NOMO-1 treated with dmso at 0.1 percent for 144 hours (cell line): ENCODE results near the gene AGRN.
A peak's percentile ranks its signal among the peaks of the same experiment; 100 is the strongest.

Experiments used
- DNase-seq: peaks from one replicate; lab custom pipeline; 2025; ENCODE audit not compliant: unreplicated experiment; lab: John Stamatoyannopoulos, UW

AGRN gene

GRCh38 chr1:1033731-1034438, 14.0 kb downstream of the AGRN start:
- no peak for DNase-seq

- DNase-seq, result no peak
Observed at GRCh38 chr1:1034439-1034781, 14.5 kb downstream of the AGRN start.

GRCh38 chr1:1035291-1035943, 15.5 kb downstream of the AGRN start:
- DNase-seq, result no peak

- DNase-seq, result no peak
Observed at GRCh38 chr1:1037366-1038327, 17.7 kb downstream of the AGRN start.

- DNase-seq, result peak; percentile 78
Observed at GRCh38 chr1:1038694-1039093, 18.8 kb downstream of the AGRN start.

- DNase-seq, result peak; percentile 43
Observed at GRCh38 chr1:1039145-1039910, 19.4 kb downstream of the AGRN start.

- peak; percentile 49 for DNase-seq
Observed at GRCh38 chr1:1040004-1040991, 20.4 kb downstream of the AGRN start.

- DNase-seq, result no peak
Observed at GRCh38 chr1:1041092-1041523, 21.2 kb downstream of the AGRN start.

GRCh38 chr1:1041873-1042272, 22.0 kb downstream of the AGRN start:
- DNase-seq, result no peak

GRCh38 chr1:1042835-1043234, 22.9 kb downstream of the AGRN start:
- no peak for DNase-seq

GRCh38 chr1:1043411-1043810, 23.5 kb downstream of the AGRN start:
- DNase-seq, result no peak

GRCh38 chr1:1043921-1044320, 24.0 kb downstream of the AGRN start:
- no peak for DNase-seq

- no peak for DNase-seq
Observed at GRCh38 chr1:1044455-1045078, 24.6 kb downstream of the AGRN start.

- no peak for DNase-seq
Observed at GRCh38 chr1:1045129-1045528, 25.2 kb downstream of the AGRN start.

- DNase-seq, result no peak
Observed at GRCh38 chr1:1046243-1046642, 26.3 kb downstream of the AGRN start.

GRCh38 chr1:1046767-1047166, 26.8 kb downstream of the AGRN start:
- DNase-seq, result no peak

GRCh38 chr1:1047407-1047806, 27.5 kb downstream of the AGRN start:
- no peak for DNase-seq

GRCh38 chr1:1047963-1048362, 28.0 kb downstream of the AGRN start:
- DNase-seq, result no peak

- no peak for DNase-seq
Observed at GRCh38 chr1:1048765-1049164, 28.8 kb downstream of the AGRN start.
